Kidney capillary endothelial cell (primary cell): Measurements from ENCODE around the gene SLC24A3.

ENCODE experiments used
- DNase-seq: peaks from one replicate; pipeline ENCODE4 v3.0.0-alpha.2; 2018; ENCODE audit warnings: low spot score

Gene SLC24A3

DNA sequence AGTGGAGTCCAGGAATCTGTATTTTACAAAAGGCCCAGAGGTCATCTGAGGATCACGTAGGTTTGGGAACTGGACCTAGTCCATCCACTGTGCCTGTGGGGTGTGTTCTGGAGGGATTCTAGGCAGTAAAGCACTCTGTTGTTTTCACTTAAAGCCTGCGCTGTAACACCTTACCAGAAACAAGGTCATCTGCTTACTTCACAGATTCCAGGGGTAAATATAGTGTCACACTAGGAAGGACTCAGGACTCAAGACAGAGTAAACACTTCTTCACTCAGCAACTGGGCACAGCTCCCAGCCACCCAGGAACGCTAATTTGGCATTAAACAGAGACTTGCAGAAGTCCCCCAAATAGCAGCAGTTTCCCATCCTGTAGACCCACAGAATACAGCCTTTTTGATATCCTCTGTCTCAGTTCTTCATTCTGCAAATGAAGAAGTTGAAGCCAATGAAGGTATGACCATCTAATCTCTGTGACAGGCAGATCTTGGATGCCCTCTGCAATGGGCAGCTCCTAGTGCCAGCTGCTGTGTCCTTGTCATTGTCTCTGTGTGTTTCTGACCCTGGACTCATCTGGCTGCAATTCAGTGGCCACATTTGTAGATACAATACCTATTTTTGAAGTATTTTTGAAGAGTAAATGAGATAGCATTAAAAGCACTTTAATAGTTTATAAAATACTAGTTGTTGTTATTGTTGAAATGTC is 129.1 kb downstream of the SLC24A3 start:
- DNase-seq = no peak

- no peak for DNase-seq
These were observed 131.9 kb downstream of the SLC24A3 start for GRCh38 chr20:19344341-19344740.

DNA sequence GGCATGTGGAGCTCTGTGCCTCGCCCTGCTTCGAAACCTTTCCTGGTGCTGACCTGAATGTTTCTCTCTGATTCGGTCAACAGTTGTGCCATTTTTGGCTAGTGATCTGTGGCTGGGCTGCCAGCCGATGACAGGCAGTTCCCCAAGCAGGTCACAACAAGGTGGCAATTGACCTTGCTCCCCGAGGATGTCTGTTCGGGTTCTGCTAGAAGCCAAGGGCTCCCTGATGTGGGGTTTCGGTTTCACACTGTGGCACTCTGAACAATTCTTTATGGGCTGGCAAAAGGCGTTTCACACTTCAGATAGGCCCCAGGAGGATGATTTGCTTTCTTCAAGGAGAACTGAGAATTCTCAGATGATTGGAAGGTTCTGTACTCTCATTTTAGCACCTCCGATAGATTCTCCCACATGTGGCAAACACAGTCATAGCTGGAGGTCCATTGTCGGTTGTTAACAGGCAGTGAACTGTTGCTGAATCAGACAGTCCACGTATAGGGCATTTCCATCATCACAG is 135.6 kb downstream of the SLC24A3 start:
- DNase-seq = no peak

GRCh38 chr20:19348582-19348981 is 136.1 kb downstream of the SLC24A3 start:
- DNase-seq = no peak

- no peak for DNase-seq
These were observed 137.4 kb downstream of the SLC24A3 start for GRCh38 chr20:19349879-19350278.

- DNase-seq = no peak
These were observed 139.1 kb downstream of the SLC24A3 start for GRCh38 chr20:19351542-19351941.

GRCh38 chr20:19354950-19355349 is 142.5 kb downstream of the SLC24A3 start:
- DNase-seq = no peak

DNA sequence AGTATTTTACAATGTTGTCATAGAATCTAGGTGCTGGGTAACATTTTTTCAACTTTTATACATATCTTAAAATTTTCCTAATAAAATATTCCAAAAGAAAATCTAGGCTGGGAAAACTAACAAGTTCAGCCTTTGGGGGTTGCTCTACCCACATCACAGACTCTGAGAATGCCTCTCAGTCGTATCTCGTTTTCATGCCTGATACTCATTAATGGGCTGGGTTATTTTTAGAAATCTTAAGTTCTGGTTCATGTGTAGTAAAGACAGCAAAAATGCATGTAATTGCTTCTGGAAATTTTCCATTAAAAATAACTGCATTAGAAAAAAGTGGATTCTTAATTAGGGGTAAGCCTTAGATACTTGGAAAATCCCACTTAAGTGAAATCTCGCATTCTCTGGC is 149.3 kb downstream of the SLC24A3 start:
- no peak for DNase-seq

- DNase-seq = no peak
These were observed 151.0 kb downstream of the SLC24A3 start for GRCh38 chr20:19363476-19363875.

GRCh38 chr20:19367591-19367990 is 155.1 kb downstream of the SLC24A3 start:
- no peak for DNase-seq

DNA sequence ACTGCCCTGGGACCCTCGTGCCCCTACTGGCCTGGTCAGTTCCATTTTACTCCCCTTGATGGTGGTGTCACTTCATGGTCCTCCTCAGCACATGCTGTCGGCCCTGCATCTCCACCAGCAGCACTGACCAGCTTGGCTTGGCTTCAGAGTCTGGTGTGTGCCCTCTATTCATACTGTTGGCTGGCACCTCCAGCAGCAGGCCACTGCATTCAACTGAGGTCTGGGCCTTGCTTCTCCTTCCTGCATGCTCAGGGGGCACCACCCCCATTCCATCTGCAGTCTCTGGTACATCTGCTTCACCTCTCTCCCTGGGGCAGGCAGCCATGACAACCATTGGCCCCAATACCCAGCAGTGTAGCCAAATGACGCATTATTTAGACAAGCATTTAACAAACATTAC is 155.9 kb downstream of the SLC24A3 start:
- no peak for DNase-seq

DNA sequence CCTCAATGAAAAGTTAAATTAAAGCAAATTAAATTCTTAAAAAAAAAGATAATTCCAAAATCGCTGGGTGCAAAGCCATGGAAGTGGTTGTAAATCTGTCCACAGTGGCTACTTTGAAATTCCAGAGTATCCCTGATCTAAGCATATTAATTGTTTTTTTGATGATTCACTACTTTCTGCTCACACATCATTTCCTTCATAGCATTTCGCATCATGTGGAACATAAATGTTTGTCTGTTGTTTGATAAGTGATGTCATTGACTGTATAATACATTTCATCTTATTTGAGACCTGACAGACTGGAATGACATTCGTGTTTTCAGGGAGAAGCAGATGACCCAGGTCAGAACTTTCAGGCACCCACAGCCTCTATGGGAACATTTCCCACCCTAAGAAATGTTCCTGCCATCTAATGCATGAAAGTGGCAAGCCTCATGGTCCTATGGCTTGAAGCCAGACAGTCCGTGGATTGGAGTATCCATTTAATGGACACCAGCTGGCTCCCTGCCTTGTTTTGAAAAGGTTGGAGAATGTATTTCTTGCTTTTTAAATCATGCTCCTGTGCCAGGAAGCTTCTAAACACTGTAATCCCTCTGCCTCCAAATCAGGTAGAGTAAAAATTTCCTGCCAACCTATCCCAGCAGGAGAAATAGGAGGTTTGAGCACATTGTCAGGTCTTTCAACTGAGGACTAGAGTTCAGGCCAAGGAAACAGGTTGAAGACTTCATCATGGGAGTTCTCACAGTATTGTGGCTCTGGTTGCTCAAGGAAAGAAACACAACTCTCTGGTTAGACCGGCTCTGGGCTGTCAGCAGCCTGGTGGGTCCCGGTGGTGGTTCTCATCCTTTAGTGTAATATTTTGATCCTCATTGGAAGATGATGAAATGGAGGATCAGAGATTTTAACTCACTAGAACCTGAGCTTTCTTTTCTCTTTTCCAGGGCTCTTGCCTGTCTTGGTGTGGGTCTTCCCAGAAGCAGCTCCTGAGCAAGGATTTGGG is 157.9 kb downstream of the SLC24A3 start:
- DNase-seq = peak; percentile 4

DNA sequence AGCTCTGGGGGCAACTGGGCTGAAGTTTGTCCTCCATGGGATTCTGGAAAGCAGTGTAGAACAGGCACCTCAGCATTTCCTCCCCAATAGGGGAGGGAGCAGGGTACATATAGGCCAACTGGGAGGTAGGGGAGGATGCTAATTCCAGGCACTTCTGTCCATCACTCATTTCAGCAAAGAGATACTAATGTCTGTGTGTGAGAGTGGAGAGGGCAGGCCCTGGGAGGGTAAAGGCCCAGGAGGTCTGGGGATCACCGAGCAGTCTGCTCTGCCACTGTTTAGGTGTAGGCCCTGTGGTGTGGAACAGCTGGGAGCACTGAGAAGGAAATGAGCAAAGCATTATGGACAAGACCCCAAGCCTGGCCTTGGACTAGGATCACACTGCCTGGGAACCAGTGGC is 158.7 kb downstream of the SLC24A3 start:
- DNase-seq = no peak

- DNase-seq = no peak
These were observed 161.8 kb downstream of the SLC24A3 start for GRCh38 chr20:19374216-19374615.

DNA sequence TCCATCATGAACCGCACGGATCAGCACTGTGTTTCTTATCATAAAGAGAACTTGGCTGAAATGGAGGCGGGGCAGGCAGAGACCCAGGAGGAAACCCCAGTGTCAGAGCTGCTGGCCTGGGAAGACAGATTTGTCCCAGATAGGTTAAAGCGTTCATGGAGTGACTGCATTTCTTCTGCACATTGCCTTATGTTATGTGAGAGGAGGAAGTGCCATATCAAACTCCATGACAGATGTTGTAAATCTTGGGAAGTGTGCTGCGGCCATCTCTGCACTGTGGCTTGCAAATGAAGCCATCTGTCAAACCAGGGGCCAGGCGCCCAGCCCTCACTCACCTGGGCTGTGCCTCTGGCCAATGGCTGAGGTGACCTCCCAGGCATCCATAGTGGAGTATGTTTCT is 163.0 kb downstream of the SLC24A3 start:
- DNase-seq = no peak

DNA sequence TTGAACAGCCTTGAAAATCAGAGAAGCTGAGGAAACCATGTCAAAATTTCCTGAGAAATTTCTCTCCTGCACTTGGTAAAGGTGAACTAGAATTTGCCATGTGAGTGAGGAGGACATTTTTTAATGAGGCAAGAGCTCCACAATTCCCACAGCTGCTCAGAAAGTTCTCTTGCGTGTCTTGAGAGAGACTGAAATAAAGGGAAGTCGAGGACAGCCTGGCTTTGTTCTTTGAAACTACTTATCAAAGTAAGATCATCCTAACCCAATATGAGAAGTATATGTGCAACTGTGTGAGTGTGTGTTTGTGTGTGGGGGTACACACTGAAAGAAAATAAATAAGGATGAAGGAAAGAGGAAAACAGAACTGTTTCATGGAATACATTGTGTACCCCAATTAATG is 163.4 kb downstream of the SLC24A3 start:
- no peak for DNase-seq

GRCh38 chr20:19376451-19377229 is 164.2 kb downstream of the SLC24A3 start:
- DNase-seq = no peak

- DNase-seq = no peak
These were observed 165.6 kb downstream of the SLC24A3 start for GRCh38 chr20:19378058-19378457.

- DNase-seq = no peak
These were observed 167.8 kb downstream of the SLC24A3 start for GRCh38 chr20:19380211-19380610.

- DNase-seq = no peak
These were observed 169.5 kb downstream of the SLC24A3 start for GRCh38 chr20:19381947-19382346.

- no peak for DNase-seq
These were observed 170.2 kb downstream of the SLC24A3 start for GRCh38 chr20:19382386-19383340.
